GM18520 (cell line): ENCODE measurements around the gene PCBP3.

Source experiments
- ATAC-seq: cut with Tn5 transposase; IDR thresholded peaks from one replicate; pipeline ENCODE4 v1.9.1; 2021; ENCODE audit not compliant: unreplicated experiment

Gene PCBP3

DNA sequence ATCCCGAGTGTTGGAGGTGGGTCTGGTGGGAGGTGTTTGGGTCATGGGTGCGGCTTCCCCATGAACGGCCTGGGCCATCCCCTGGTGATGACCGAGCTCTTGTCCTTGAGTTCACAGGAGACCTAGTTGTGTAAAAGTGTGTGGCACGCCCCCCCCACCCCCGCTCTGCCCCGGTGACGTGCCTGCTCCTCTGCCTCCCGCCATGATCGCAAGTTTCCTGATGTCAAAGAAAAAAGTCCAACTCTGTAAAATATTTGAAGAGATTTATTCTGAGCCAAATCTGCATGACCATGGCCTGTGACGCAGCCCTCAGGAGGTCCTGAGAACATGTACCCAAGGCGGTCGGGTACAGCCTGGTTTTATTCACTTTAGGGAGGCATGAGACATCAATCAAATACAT is 212.9 kb downstream of the PCBP3 start:
- ATAC-seq: no peak

DNA sequence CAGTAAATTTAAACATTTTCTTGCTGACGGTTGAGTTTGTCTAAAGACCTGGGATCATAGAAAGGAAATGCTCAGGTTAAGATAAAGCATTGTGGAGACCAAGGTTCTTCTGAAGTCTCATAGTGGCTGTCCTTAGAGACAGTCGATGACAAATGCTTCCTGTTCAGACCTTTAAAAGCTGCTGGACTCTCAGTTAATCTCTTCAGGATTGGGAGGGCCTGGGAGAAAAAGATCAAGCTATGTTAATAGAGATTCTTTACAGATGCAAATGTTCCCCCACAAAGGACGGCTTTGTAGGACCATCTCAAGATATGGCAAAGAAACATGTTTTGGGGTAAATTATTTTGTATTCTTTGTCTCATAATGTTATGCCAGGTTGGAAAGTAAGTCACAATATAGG is 213.4 kb downstream of the PCBP3 start:
- ATAC-seq: no peak

DNA sequence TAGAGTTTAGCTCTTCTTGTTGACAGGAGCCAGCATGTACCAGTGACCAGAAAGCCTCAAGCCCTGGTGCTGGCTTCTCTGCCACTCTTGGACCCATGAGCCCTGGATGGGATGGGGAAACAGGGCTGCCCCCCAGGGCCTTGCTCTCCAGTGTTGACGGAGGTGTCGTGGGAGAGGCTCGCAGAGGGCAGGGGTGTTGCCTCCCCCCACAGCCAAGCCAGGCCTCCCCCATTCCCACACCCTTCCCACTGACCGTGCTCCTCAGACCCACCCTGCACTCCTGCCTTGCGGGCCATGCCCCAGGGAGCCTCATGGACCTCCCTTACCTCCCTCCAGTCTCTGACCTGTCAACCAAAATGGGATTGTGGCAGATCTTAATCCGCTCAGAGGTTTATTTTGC is 214.2 kb downstream of the PCBP3 start:
- no peak for ATAC-seq

DNA sequence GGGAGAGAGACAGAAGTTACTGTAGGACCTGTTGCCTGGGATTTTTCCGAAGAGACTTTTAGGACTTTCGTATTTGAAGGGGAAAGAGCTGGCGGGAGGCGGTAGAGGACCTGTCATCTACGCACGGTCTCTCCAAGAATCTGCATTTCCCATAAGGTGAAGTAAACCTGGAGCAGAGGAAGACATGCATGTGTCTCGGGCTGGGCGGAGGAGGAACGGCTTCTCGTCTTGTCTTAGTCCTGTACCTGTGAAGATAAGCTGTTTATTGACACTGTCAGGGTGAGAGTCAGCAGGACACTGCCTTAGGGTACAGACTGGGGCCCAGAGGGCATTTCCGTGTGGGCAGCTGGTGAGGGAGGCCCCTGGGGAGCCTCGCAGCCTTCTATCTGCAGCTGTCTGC is 214.7 kb downstream of the PCBP3 start:
- ATAC-seq: no peak

DNA sequence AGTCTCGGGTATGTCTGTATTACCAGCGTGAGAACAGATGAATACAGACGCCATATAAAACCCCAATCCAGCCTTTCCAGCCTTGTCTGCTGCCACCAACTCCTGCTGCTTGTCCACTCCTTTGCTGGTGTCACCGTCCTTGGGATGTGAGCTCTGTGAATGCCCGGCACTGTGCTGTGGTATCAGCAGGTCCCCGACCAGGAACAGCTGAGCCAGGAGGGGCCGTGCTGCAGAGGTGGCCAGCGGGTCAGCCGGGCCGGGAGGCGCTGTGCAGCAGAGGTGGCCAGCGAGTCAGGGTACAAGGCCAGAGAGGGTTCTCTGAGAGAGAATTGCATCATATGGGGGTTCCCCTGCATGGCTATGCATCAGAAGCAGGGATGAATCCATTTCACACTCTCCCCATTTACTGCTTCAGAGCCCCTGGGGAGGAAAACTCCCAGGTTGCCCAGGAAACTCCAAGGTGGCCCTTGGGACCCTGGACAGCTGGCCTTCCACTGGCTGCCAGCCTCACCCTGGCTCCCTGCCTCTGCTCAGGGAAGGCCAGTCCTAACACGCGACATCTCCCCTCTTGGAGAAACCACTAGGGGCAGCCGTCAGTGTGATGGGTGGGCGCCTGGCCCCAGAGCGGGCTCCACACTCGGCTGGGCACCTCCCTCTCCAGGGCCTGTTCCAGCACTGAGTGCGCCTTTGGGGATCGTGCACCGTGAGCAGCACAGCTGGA is 215.7 kb downstream of the PCBP3 start:
- ATAC-seq: no peak

DNA sequence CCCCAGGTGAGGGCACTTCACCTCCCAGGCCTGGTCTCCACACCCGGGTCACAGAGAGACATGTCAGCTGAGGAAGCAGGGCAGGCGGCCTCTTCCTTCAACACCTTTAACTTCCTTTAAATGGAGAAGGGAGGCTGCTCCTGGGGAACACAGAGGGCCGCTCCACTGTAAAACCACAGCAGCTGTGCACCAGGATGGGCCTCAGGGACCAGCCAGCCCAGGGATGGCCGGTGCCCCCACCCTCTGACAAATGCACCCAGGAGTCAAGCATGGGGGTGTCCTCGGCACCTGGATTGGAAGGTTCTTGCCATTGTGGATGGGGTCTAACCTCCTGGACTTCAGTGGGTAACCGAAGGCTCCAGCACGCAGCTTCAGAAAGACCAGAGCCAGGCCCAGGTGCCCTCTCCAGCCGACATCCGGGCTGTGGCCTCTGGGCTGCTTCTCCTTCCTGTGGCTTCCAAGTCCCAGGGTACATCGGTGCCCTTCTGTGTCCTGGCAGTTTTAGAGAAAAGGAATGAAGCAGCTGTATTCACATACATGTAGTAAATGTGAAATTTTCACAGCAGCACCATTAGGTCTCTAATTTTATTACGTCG is 216.3 kb downstream of the PCBP3 start:
- ATAC-seq: no peak

DNA sequence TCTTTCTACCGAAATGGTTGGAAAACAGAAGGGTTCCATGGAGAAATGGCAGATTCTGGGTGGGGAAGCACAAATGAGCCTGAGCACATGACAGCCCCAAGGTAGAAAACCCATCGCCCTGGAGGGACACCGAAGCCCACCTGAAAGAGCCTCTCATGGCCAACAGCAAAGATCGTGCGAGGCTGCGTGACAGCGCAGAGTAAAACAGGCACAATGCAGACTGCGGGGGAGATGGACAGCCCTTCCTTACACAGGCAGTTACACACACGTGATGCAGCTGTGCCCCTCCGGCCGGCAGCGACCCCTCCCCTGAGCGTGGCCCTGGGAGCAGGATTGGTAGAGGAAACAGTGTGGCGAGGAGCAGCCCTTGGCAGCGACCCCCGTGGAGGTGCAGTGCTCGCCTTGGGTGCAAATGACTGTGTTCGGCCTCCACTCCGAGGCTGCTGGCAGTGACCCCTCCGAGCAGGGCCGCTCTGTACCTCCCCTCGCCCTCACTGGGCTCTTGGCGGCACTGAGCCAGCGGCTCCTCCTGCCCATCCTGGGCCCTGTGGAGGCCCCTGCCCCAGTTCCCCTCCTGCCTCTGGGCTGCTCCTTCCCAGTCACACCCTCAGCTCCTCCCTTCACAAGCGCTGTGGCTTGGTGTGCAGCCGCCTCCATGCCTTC is 217.1 kb downstream of the PCBP3 start:
- no peak for ATAC-seq

DNA sequence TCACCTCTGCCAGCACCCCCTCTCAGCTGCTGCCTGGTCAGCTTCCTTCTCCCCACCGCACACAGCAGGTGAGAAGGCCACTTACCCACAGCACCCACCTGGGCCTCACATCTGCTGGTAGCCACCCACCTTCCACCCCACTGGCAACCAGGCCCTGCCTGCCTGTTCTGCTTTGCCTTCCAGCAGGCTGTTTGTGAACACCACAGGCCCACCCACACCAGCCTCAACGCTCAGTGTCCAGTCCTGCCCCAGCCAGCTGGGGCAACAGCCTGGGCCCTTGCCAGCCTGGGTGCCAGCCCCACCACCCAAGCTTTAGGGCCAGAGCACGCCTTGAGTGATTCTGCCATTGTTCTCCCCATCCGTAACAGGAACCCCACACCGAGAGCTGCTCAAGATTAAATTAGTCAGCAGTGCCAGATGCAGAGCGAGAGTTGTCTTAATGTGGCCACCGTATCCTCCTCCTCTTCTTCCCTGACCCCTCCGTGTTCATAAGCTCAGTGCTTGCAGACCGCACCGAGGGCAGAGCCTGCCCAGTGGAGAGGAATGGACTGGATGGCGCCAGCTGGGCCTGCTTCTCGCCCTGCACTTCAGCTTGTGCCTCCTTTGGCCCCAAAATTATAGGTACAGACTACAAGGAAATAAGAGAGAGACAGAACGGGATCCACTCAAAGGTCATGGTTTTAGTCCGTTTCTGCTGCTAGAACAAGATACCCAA is 217.8 kb downstream of the PCBP3 start:
- no peak for ATAC-seq

DNA sequence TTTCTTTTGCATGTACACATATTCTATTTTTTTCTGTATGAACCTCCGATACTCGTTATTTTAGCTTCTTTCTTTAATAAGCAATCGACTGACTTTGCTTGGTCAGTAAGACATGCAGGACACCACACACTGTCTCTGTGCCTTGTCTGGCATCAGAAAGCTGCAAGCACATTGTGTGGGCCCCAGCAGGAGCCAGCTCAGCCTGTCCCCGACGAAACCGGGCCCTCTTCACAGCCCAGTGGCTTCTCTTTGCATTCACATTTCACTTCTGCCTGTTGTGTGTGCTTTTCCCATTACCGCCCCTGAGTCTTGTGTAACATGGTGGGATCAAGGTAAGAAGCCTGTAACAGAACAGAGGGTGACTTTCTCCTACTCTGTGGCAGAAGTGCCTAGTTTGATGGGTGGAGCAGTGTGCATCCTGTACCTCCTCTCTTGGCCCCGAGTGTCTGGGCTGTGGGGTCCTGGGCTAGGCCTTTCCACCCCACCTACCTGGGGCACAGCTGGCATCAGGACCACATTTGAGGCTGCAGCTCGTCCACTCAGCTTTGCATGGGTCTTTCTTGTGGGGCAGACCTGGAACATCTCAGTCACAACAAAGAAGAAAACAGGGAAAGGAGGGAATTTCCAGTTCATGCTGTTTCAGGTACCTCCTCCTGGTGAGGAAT is 219.2 kb downstream of the PCBP3 start:
- no peak for ATAC-seq

DNA sequence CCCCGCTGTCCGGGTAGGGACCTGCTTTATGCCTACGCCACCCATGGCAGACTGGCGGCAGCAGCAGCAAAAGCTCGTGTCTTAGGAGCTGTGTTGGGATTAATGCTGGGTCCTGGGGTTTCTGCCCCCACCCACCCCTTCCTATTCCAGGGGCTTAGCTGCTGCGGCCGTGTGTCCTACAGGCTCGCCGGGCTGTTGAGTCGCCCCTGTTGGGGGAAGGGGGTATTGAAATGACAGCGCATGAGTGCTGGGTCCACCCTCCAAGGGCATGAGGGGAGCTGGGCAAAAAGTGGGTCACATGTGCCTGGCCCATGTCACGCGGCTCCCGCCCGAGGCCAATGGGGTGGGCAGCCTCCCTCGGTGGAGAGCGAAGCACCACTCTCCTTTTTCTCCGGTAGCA is 219.7 kb downstream of the PCBP3 start:
- ATAC-seq: no peak

DNA sequence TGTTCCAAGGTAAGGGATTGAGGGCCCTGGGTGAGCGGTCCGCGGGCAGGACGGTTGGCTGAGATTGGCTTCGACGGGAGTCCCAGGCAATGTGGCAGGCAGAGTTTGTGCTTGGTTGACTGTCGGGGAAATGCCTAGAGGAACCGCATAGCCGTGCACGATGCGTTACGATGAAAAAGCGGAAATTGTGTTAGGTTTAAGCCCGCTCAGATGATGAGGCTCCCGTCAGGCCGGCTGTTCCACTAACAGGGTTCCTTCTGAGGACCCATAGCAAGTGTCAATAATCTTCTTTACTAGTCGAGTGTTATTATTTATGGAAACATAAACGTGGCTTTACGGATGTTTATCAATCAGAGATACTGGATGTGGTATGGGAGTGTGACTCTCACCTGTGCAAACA is 220.2 kb downstream of the PCBP3 start:
- ATAC-seq: no peak

DNA sequence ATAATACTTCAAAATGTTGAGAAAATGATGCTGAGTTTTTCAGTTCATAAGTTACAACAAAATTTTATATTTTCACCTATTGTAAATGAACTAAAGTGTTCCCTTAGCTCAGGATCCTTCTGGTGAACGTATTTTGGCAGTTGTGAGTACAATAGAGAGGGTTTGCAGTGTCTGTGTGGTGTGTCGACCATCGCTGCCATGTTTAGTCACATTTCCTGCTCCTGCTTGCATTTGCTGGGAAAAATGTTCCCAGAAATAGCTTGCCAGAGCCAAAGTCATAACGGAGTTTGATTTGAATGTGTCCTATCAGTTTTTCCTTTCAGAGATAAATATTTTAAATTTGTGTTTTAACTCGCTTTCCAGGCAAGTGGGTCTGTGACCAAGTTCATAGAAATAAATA is 220.9 kb downstream of the PCBP3 start:
- no peak for ATAC-seq

DNA sequence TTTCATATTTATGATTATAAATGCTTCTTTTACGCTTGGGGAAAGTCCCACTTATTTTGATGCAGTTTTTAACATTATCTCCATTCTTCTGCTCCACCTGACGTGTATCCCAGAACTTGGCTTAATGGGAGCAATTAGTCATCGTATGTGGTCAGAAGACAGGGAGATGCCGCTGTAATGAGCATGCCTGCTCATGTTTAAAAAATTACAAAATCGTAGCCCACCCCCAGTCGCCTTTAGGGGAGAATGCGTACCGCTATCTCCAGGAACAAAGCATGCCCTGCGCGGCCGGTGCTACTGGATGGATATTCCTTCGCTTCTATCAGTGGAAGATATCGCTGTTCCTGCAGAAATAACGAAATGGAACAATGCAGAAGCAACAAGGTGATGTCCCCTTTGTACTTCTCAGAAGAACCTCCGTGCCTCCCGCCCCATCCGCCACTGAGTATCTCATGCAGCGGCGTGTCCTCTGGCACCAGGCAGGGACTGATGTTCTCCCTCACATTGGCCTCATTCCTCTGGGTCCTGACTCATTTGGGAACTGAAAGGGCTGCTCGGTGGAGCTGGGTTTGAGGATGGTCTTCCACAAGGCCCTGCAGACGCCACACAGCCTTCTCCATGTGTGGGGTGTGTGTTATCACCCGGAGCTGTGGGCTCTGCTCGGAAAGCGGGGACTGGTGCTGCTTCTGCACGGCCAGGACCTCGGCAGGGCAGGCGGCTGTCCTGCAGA is 221.7 kb downstream of the PCBP3 start:
- no peak for ATAC-seq

DNA sequence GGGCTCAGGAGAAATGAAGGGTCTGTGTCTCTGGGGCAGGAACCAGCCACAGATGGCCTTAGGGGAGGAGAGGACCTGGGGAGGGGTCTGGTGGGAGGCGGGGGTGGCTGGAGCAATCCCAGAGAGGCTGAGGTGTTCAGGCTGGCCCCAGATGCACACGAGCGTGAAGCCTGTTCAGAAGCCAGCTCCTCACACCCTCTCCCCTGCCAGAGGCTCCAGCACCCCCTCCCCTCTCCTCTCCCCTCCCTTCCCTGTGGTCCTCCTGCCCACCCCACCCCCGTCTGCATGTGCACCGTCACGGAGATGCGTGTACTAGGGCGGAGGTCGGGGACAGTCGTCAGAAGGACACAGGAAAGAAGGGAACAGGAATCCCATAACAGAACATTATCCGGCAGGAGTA is 223.0 kb downstream of the PCBP3 start:
- ATAC-seq: no peak

DNA sequence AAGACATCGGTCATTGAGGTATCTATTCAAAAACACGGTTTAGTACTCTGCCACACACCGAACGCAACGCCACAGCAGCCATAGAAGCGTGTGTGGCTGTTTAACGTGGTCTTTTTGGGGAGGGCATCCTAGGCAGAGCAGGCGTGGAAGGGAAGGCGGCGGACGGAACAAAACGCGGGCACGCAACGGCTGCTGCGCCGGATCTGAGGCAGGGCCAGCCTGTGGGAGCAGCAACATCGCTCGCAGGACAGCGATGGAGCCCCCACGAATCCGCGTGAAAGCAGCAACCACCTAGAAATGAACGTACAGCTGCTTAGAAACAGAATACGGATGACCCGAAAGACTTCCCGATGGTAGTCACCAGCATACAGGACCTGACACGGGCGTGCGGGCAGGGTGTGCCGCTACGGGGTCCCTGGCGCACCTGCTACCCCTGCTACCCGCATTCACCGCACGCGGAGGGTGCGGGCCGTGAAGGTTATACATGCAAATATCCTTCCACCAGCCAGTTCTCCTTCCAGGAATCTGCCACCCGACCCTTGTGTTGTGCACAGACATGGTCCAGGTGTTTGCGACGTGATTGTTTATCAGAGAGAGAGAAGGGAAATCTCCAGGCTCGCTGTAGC is 223.6 kb downstream of the PCBP3 start:
- no peak for ATAC-seq

DNA sequence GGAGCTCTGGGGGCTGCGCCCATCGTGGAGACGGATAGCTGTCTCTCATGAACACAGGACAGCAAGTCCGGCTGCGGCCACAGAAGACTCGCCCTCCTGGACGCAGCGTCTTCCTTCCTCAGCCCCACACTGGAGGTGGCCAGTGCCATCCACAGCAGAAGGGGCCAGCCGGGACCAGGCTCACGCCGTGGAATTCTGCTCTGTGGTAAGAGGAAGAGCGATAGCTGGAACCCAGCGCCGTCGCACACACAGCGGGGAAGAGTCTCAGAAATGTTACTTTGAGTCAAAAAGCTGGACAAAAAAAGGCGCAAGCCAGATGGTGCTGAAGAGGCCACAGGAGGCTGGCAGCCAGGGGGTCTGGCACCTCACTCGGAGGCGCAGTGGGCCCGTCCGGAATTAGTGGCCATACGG is 224.2 kb downstream of the PCBP3 start:
- ATAC-seq: no peak

DNA sequence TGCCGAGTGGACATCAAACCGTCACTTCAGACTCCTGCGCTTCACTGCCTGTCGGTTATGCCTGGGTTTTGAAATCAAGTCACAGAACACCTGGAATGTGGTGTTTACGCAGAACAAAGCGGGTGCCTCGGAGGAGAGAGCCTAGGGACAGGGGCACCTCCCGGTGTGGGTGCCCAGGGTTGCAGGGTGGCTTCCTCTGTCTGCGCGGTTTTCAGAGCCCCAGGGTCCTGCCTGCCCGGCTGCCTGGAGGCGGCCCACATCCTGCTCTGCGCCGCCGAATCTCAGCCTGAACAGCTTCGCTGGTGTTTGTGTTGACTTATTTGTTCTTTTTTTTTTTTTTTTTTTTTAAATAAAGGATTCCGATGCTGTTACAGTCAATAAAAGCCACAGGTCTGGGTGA is 224.6 kb downstream of the PCBP3 start:
- no peak for ATAC-seq

DNA sequence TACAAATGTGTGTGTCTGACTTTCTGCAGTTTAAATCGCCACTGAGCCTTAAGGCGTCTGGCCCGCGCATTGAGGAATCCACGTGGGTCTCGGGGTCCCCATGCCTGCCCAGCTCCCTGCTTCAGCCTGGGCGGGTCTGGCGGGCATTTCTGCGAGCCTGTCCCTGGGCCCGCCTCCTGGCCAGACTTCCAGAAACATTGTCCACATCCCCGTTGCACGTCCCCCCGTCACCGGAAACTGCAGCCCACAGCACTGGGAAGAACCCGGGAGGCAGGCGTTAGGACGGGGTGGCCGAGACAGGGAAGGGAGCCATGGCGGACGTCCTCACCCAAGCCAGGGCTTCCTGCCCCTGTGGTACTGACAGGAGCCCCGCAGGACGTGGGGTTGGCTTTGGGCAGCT is 225.0 kb downstream of the PCBP3 start:
- ATAC-seq: no peak

DNA sequence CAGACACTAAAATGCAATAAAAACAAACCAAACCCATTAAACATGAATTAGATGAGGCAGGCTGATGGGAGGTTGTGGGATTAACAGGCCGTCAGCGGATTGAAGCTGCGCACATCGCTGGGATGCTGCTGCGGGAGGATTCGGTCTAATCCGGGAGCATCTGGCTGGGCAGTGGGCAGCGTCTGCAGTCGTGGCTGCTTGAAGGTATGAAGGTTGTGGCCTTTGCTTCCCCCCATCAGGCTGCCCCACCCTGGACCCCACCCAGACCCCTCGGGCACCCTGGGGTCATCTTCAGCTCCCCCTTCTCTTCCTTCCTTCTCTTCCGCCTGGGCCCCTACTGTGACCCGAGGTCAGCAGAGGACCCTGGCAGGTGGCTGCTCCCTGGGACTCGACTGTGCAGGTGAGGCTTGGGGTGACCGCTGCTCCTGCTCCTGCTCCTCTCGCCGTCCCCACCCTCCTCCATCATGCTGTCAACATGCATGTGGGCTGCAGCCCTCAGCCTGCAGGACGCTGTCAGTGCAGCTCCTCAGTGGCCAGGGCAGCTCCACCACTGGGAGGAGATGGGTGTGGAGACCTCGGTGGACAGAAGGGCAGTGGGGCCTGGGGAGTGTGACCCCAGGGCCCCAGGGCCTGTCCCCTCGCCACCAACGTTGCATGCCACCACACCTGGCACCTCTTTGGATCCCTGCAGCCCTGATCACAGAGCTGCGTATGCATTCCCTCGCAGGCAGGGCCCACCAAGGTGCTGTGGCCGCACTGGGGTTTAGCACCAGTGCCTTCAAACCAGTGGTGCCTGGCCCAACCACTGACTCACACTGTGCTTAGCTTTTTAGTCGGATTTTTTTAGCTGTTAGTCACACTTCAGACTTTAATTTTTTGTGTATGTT is 225.8 kb downstream of the PCBP3 start:
- ATAC-seq: no peak
